GM19240 (cell line): Measurements from ENCODE around the gene ANXA4.

Experiments used
- DNase-seq: peaks from one replicate; pipeline ENCODE4 v3.0.0; 2011; ENCODE audit warnings: low spot score; ENCODE audit not compliant: insufficient read length

ANXA4 gene

DNA sequence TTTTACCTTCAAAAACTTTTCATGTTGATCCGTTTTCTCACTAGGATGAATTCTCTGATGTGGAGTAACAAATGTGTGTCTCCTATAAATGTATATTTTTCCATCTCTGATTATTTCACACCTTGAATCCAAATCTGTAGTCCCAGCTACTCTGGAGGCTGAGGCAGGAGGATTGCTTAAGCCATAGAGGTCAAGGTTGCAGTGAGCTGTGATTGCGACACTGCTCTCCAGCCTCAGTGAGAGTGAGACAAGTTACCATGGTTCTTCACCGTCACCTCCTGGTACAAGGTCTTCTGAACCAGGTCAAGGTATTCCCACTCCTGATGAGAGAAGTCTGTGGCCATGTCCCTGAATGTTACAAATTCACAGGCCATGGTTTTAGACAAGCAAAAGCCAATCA lies 102.6 kb downstream of the ANXA4 start:
- no peak for DNase-seq

DNA sequence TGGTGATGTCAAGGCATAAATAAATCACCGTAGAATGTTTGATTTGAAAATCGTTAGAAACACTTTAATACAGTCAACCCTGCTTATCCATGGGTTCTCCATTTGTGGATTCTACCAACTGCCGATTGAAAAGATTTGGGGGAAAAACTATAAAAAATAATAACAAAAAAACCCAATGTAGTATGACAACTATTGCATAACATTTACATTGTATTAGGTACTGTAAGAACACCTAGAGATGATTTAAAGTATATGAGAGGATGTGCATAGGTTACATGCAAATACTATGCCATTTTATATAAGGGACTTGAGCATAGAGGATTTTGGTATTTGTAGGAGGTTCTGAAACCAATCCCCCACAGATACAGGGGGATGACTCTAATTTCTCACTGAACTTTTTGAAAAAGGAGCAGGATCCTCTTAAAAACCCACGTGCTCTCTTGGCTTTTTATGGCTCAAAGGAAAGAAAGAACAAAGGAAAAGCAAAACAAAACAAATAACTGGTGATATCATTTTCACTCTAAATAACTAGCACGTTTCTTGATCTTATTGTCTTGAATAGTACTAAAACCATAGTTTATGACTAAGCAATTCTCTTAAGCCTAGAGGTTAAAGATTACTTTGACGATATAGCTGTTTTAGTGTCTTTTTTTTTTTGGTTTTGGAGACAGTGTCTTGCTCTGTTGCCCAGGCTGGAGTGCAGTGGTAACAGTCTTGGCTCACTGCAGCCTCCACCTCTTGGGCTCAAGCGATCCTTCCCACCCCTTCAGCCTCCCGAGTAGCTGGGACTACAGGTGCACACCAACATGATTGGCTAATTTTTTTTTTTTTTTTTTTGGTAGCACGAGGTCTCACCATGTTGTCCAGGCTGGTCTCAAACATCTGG lies 104.5 kb downstream of the ANXA4 start:
- no peak for DNase-seq

DNA sequence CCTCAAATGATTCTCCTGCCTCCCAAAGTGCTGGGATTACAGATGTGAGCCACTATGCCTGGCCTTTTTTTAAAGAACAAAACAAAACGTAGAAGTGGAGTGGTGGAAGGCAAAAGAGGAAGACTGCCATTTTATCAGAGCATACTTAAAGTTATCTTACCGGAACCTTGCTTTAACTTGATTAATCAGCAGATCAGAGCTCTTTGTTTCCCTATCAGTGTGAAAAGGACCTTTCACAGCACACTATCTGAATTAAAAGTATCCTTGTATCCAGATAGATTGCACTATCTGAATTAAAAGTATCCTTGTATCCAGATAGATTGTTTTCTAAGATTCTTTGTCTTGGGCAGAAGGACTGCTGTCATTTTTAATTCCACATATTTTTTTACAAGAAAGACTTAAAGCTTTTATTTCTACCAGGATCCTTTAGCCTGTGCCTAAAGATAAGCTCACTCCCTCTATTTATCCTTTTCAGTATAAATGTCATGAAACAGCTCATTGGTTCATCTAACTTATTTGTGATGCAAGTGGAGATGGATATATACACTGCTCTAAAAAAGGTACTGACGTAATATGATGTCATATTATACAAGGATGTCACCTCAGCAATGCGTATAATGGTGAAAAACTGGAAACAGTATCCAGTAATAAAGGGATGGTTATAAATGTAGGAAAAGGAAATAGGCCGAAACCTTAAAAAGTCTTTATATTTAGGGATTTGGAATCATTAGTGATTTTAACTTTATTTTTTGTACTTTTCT lies 105.3 kb downstream of the ANXA4 start:
- DNase-seq = no peak

DNA sequence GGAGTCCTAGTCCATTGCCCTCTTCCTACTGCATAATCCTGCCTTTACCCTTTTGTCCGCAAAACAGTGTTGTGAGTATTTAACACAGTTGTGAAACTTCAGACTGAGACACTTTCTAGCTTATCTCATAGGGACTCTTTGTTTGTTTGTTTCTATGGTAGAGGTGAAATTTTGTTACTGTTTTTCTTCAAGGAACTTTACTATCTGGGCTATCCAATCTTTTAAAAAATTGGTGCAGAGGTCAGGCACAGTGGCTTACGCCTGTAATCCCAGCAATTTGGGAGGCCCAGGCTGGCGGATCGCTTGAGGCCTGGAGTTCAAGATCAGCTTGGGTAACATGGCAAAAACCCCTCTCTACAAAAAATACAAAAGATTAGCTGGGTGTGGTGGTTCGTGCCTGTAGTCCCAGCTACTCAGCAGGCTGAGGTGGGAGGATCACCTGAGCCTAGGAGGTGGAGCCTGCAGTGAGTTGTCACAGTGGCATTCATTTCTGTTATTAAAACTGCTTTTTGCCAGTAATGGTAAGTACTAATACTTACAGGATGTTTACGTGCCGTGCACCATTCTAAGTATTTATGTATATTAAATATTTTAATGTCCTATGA lies 106.4 kb downstream of the ANXA4 start:
- no peak for DNase-seq

DNA sequence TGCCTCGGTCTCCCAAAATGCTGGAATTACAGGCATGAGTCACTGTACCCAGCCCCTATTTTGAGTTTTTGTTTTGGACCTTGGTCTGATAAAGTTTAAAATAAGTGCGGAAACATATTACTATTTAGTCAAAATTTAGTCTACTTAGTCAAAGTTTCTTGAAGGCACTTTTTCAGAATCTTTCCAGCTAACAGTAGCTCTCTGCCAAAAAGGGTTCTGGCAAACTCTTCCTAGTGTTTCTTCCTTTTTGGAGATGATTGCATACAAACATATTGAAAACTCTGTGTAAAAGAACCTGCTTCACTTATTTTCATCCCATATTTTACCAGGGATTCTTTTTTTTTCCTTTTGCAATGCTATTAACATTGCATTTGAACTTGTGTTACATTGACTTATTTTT lies 116.3 kb downstream of the ANXA4 start:
- DNase-seq = no peak

DNA sequence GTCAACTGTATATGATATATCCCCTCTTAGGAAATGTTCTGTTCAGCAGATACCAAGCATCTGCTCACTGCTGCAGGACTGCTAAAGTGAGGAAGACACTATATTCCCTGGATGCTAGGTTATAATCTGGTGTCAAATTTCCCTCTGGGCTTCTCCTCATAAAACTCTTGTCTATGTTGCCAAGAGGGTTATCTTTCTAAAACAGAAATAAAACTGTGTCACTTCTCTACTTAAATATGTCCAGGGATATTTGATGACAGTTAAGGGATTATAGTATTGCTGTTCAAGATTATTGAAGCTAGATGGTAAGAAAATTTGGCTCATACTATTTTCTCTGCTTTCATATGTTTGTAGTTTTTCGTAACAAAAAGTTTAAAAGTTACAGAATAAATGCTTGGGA lies 121.4 kb downstream of the ANXA4 start:
- no peak for DNase-seq
